HepG2 (cell line): ENCODE results near the gene SLC2A4. TPM values are rescaled to one million over a fixed set of nuclear protein-coding genes. Genes with fewer than 3 reads are reported as not detected.

Experiments used
- AKAP8 ChIP-seq: sonication (generic); formaldehyde crosslinking; IDR thresholded peaks from 2 replicates; pipeline ENCODE4 v1.5.1; 2020; ENCODE audit warnings: mild to moderate bottlenecking, missing genetic modification reagents
- ARID4A ChIP-seq: sonication (generic); formaldehyde crosslinking; IDR thresholded peaks from 2 replicates; pipeline ENCODE4 v1.5.0; 2020; ENCODE audit warnings: mild to moderate bottlenecking, missing genetic modification reagents, borderline replicate concordance
- ATF7 ChIP-seq, 2 experiments: fragments of 450-650 bp in 1 of 2; sonication (generic) in 1 of 2; formaldehyde crosslinking in 1 of 2; IDR thresholded peaks; 2 replicates each; pipeline versions ENCODE4 v1.4.0 to v1.6.1; 2016 to 2020; ENCODE audit warnings: antibody characterized with exemption in 1 of 2, mild to moderate bottlenecking in 1 of 2, missing genetic modification reagents in 1 of 2
- BHLHE40 ChIP-seq: IDR thresholded peaks from 2 replicates; pipeline ENCODE4 v1.6.1; 2011; ENCODE audit warnings: low read length, improper control_type of control experiment
- EEA1 ChIP-seq: sonication (generic); formaldehyde crosslinking; IDR thresholded peaks from 2 replicates; pipeline ENCODE4 v1.5.1; 2020; ENCODE audit warnings: mild to moderate bottlenecking, missing genetic modification reagents, borderline replicate concordance
- ETS1 ChIP-seq: sonication (generic); formaldehyde crosslinking; IDR thresholded peaks from 2 replicates; pipeline ENCODE4 v1.4.0; 2020; ENCODE audit warnings: missing genetic modification reagents
- GABPB1 ChIP-seq: IDR thresholded peaks from 2 replicates; pipeline ENCODE4 v1.6.1; 2016; ENCODE audit warnings: mild to moderate bottlenecking, missing genetic modification reagents, moderate library complexity, missing compliant biosample characterization
- MAX ChIP-seq: IDR thresholded peaks from 2 replicates; pipeline ENCODE4 v1.6.1; 2012; ENCODE audit warnings: inconsistent platforms
- MYC ChIP-seq: sonication (generic); formaldehyde crosslinking; IDR thresholded peaks from 2 replicates; pipeline ENCODE4 v1.9.0; 2021; ENCODE audit warnings: missing genetic modification reagents, borderline replicate concordance
- PHF21A ChIP-seq: sonication (generic); formaldehyde crosslinking; IDR thresholded peaks from 2 replicates; pipeline ENCODE4 v1.5.0; 2020; ENCODE audit warnings: mild to moderate bottlenecking, missing genetic modification reagents
- RAD21 ChIP-seq: fragments of 450-650 bp; formaldehyde crosslinking; IDR thresholded peaks from 2 replicates; pipeline ENCODE4 v1.5.0; 2020; ENCODE audit warnings: mild to moderate bottlenecking
- RNF2 ChIP-seq: fragments of 450-650 bp; conservative IDR thresholded peaks from 2 replicates; pipeline ENCODE4 v1.6.1; 2016; ENCODE audit warnings: low read depth
- SKI ChIP-seq: fragments of 450-650 bp; IDR thresholded peaks from one replicate; pipeline ENCODE4 v1.6.1; 2018; ENCODE audit warnings: mild to moderate bottlenecking; ENCODE audit not compliant: partially characterized antibody
- SOX13 ChIP-seq, 3 experiments: fragments of 450-650 bp in 1 of 3; sonication (generic) in 1 of 3; formaldehyde crosslinking in 1 of 3; IDR thresholded peaks in 2 of 3; conservative IDR thresholded peaks in 1 of 3; 2 replicates each; pipeline versions ENCODE4 v1.5.0 to v1.6.1; 2016 to 2020; ENCODE audit warnings: antibody characterized with exemption in 1 of 3, mild to moderate bottlenecking in 1 of 3, missing compliant biosample characterization in 1 of 3, missing genetic modification reagents in 1 of 3, moderate library complexity in 1 of 3
- SPEN ChIP-seq: sonication (generic); formaldehyde crosslinking; IDR thresholded peaks from 2 replicates; pipeline ENCODE4 v1.5.1; 2020; ENCODE audit warnings: low read depth, mild to moderate bottlenecking, missing genetic modification reagents
- ZNF17 ChIP-seq: sonication (generic); formaldehyde crosslinking; IDR thresholded peaks from 2 replicates; pipeline ENCODE4 v1.5.0; 2020; ENCODE audit warnings: mild to moderate bottlenecking, missing genetic modification reagents
- ZNF264 ChIP-seq: sonication (generic); formaldehyde crosslinking; IDR thresholded peaks from 2 replicates; pipeline ENCODE4 v1.4.0; 2020; ENCODE audit warnings: missing genetic modification reagents
- ZNF883 ChIP-seq: sonication (generic); formaldehyde crosslinking; IDR thresholded peaks from 2 replicates; pipeline ENCODE4 v1.5.1; 2020; ENCODE audit warnings: mild to moderate bottlenecking, missing genetic modification reagents; ENCODE audit errors: not compliant biosample characterization
- ZSCAN9 ChIP-seq: IDR thresholded peaks from 2 replicates; pipeline ENCODE4 v1.6.1; 2016; ENCODE audit warnings: borderline replicate concordance
- polyA plus RNA-seq, 8 experiments: library from polyadenylated mRNA; depleted of rRNA in 3 of 8; stranded (reverse) in 7 of 8; unstranded in 1 of 8; fragments of >200 nt; fragmentation: Illumina TruSeq in 4 of 8; extraction: Trizol in 4 of 8; gene quantifications; 2 replicates each; pipeline versions ENCODE4 v1.2.1 to v1.2.3, GENCODE V29; 2011 to 2016; ENCODE audit warnings: low read depth in 4 of 8, missing spikeins in 1 of 8, mixed read lengths in 1 of 8; ENCODE audit not compliant: insufficient read depth in 1 of 8
- total RNA-seq, 5 experiments: library from RNA; depleted of rRNA; stranded (reverse); fragments of >200 nt; fragmentation: Illumina TruSeq; extraction: Trizol; gene quantifications; 2 replicates each; pipeline ENCODE4 v1.2.3, GENCODE V29; 2016; ENCODE audit warnings: low read depth in 1 of 5

The SLC2A4 gene
- total and polyA plus RNA-seq, 2 of the 13 experiments (the other 11 are each of a cell fraction or from before 2014, with no cell fraction given) = 4.9 to 5.8 TPM

GRCh38 chr17:7296189-7296861 lies 14.8 kb downstream of the SLC2A4 start (continued):
- peak; percentile 85 for TF ChIP-seq ARID4A (CRISPR knock-in tag)
- TF ChIP-seq RAD21 (CRISPR knock-in tag) = peak; percentile 99
- peak; percentile 96 for TF ChIP-seq MAX
- peak; percentile 74; the same call in 1 of the 2 replicates for TF ChIP-seq GABPB1
- peak; percentile 28; the same call in 1 of the 2 replicates for TF ChIP-seq PHF21A (CRISPR knock-in tag)
- TF ChIP-seq BHLHE40 = peak; percentile 86
- peak; percentile 28; the same call in 1 of the 2 replicates for TF ChIP-seq EEA1 (CRISPR knock-in tag)
- peak; percentile 51; the same call in 1 of the 2 replicates for TF ChIP-seq ZSCAN9 (CRISPR knock-in tag)
- TF ChIP-seq SOX13 (IDR thresholded peaks at IDR 0.05) = no peak
- peak in 1 of 2 experiments; percentile 43; a peak in 1 of 4 replicates for TF ChIP-seq SOX13 (CRISPR knock-in tag; conservative IDR thresholded peaks at IDR 0.05 in 1 of 2, IDR thresholded peaks at IDR 0.05 in 1 of 2)
- TF ChIP-seq SPEN = peak; percentile 74
- TF ChIP-seq ZNF264 (CRISPR knock-in tag) = 0 out of 2 replicates have a peak, but pooled peaks have one; percentile 32
- TF ChIP-seq ZNF17 (CRISPR knock-in tag) = no peak
- TF ChIP-seq RNF2 = peak; percentile 60; the same call in 1 of the 2 replicates
- TF ChIP-seq AKAP8 = 0 out of 2 replicates have a peak, but pooled peaks have one; percentile 41
- no peak for TF ChIP-seq ETS1 (CRISPR knock-in tag)
- TF ChIP-seq SKI = peak; percentile 63
- peak; percentile 66 for TF ChIP-seq ZNF883 (CRISPR knock-in tag)
- TF ChIP-seq ATF7 (IDR thresholded peaks at IDR 0.05) = no peak
- no peak for TF ChIP-seq ATF7 (CRISPR knock-in tag; IDR thresholded peaks at IDR 0.05)
- TF ChIP-seq MYC (CRISPR knock-in tag) = peak; percentile 95
